PC-3 (cell line): ENCODE measurements around the gene TMEM186. TPM values are rescaled to one million over a fixed set of nuclear protein-coding genes. Genes with fewer than 3 reads are reported as not detected.

ENCODE experiments used
- ATAC-seq: fragments of 200-7000 bp; cut with Tn5 transposase; 2 replicates; pipeline ENCODE4 v1.9.1; 2020; ENCODE audit warnings: mild to moderate bottlenecking, moderate library complexity
- BruUV-seq: library from RNA; stranded (reverse); fragments of 400-500 nt; replicated peaks from 2 replicates; lab custom pipeline; 2021; lab: Mats Ljungman, UMichigan
- CTCF ChIA-PET: fragments of 300-600 bp; sonication (Branson Sonifier 250); formaldehyde crosslinking; loops from one replicate; lab custom pipeline; 2022; ENCODE audit warnings: antibody characterized with exemption; lab: Charles Lee
- POLR2A ChIA-PET: fragments of 300-600 bp; sonication (Branson Sonifier 250); formaldehyde crosslinking; loops from one replicate; lab custom pipeline; 2022; ENCODE audit warnings: antibody characterized with exemption; ENCODE audit not compliant: unreplicated experiment; lab: Charles Lee
- DNase-seq: peaks from one replicate; pipeline ENCODE4 v3.0.0-alpha.2; 2015
- H2AFZ ChIP-seq: fragments of 300-600 bp; sonication (generic); 2 replicates; pipeline ENCODE4 v1.6.0; 2016; ENCODE audit warnings: antibody characterized with exemption, low read length
- H3F3A ChIP-seq: fragments of 300-600 bp; sonication (generic); one replicate; pipeline ENCODE4 v1.6.0; 2017; ENCODE audit warnings: antibody characterized with exemption, low read length, control low read depth, mild to moderate bottlenecking; ENCODE audit not compliant: unreplicated experiment
- H3K27ac ChIP-seq: fragments of 300-600 bp; sonication (generic); 2 replicates; pipeline ENCODE4 v1.5.1; 2016; ENCODE audit warnings: mild to moderate bottlenecking, low read length
- H3K27me3 ChIP-seq: fragments of 300-600 bp; sonication (generic); 2 replicates; pipeline ENCODE4 v1.6.1; 2016; ENCODE audit warnings: low read length, mixed read lengths
- H3K36me3 ChIP-seq: fragments of 300-600 bp; sonication (generic); 2 replicates; pipeline ENCODE4 v1.6.1; 2016; ENCODE audit warnings: low read depth, mixed run types, low read length, mixed read lengths
- H3K4me1 ChIP-seq: fragments of 300-600 bp; sonication (generic); 2 replicates; pipeline ENCODE4 v1.5.1; 2016; ENCODE audit warnings: low read length; ENCODE audit not compliant: insufficient read depth
- H3K4me2 ChIP-seq: fragments of 300-600 bp; sonication (generic); 2 replicates; pipeline ENCODE4 v1.6.0; 2016; ENCODE audit warnings: low read length
- H3K4me3 ChIP-seq: fragments of 300-600 bp; sonication (generic); 2 replicates; pipeline ENCODE4 v1.5.1; 2016; ENCODE audit warnings: mild to moderate bottlenecking, low read length, mixed read lengths
- H3K79me2 ChIP-seq: fragments of 300-600 bp; sonication (generic); 2 replicates; pipeline ENCODE4 v1.6.1; 2017; ENCODE audit warnings: low read length, mixed read lengths
- H3K9ac ChIP-seq: fragments of 300-600 bp; sonication (generic); 2 replicates; pipeline ENCODE4 v1.6.0; 2016; ENCODE audit warnings: mild to moderate bottlenecking, low read length
- H3K9me2 ChIP-seq: fragments of 300-600 bp; sonication (generic); replicated peaks from 2 replicates; pipeline ENCODE4 v1.6.1; 2016; ENCODE audit warnings: mixed run types, low read length, mixed read lengths
- H3K9me3 ChIP-seq: fragments of 300-600 bp; sonication (generic); 2 replicates; pipeline ENCODE4 v1.6.1; 2016; ENCODE audit warnings: low read length, mixed read lengths
- H4K20me1 ChIP-seq: fragments of 300-600 bp; sonication (generic); 2 replicates; pipeline ENCODE4 v1.6.1; 2016; ENCODE audit warnings: low read length, mixed read lengths
- EZH2 ChIP-seq: fragments of 300-600 bp; sonication (generic); IDR thresholded peaks from one replicate; pipeline ENCODE4 v1.6.1; 2017; ENCODE audit warnings: antibody characterized with exemption, mild to moderate bottlenecking, low read length; ENCODE audit not compliant: unreplicated experiment
- EZH2phosphoT487 ChIP-seq: fragments of 300-600 bp; sonication (generic); IDR thresholded peaks from 2 replicates; pipeline ENCODE4 v1.6.1; 2018; ENCODE audit warnings: mild to moderate bottlenecking, antibody characterized with exemption, low read length, borderline replicate concordance
- intact Hi-C: fragments of 100-400 bp; cut with micrococcal nuclease; formaldehyde crosslinking; loops from 2 replicates; pipeline ENCODE4 v1.9.0; 2023
- total RNA-seq: library from RNA; depleted of rRNA; stranded (reverse); fragments of >200 nt; gene quantifications from 2 replicates; pipeline ENCODE4 v1.2.3, GENCODE V29; 2014
- TF ChIP-seq, protein P1 (sequence below): fragments of 300-600 bp; sonication (generic); conservative IDR thresholded peaks from 2 replicates; pipeline ENCODE4 v1.5.1; 2017; ENCODE audit warnings: antibody characterized with exemption, low read depth, mild to moderate bottlenecking, low read length

TMEM186 gene
- total RNA-seq, 1 experiment from 2014 or later: 7.4 TPM

DNA sequence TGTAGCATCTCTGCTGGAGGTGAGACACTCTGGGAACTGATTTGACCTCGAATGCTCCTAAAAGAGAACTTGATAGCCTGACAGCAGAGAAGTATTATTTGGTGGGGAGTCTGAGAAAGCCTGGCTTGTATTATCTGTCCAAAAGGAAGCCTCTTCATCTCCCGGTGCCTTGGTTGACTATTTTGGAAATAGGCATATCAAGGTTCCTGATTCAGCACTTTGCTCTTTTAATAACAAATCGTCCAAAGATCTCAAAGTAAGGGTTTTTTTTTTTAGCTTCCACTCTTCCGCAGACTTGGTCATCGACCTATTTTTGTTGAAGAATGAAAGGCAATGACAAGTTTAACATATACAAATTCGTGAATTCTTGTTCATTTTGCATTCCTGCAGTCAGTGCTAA lies 14.8 kb downstream of the TMEM186 start:
- no TSS peak for BruUV-seq
- Histone ChIP-seq H4K20me1 (no peaks in the 10 kb centered on the region), H3K4me2 (no peak overlapping the region), H3K4me3 (no peak overlapping the region), H3K9me3 (no peaks in the 10 kb centered on the region), H2AFZ (no peak overlapping the region), H3K4me1 (no peaks in the 10 kb centered on the region), H3K9ac (no peak overlapping the region), H3K36me3 (no peaks in the 10 kb centered on the region), H3K27me3 (no peaks in the 10 kb centered on the region), H3K9me2 (no peaks in the 10 kb centered on the region), H3K27ac (no peak overlapping the region), H3F3A (no peaks in the 10 kb centered on the region), H3K79me2 (no peaks in the 10 kb centered on the region)
- intact Hi-C loops: no loop called here
- no peak for TF ChIP-seq EZH2phosphoT487
- TF ChIP-seq, protein P1, sequence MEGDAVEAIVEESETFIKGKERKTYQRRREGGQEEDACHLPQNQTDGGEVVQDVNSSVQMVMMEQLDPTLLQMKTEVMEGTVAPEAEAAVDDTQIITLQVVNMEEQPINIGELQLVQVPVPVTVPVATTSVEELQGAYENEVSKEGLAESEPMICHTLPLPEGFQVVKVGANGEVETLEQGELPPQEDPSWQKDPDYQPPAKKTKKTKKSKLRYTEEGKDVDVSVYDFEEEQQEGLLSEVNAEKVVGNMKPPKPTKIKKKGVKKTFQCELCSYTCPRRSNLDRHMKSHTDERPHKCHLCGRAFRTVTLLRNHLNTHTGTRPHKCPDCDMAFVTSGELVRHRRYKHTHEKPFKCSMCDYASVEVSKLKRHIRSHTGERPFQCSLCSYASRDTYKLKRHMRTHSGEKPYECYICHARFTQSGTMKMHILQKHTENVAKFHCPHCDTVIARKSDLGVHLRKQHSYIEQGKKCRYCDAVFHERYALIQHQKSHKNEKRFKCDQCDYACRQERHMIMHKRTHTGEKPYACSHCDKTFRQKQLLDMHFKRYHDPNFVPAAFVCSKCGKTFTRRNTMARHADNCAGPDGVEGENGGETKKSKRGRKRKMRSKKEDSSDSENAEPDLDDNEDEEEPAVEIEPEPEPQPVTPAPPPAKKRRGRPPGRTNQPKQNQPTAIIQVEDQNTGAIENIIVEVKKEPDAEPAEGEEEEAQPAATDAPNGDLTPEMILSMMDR: no peak
- no peak for TF ChIP-seq EZH2
- POLR2A ChIA-PET: no interaction called here
- DNase-seq: no peak
- no peak for ATAC-seq
- CTCF ChIA-PET: no interaction called here

DNA sequence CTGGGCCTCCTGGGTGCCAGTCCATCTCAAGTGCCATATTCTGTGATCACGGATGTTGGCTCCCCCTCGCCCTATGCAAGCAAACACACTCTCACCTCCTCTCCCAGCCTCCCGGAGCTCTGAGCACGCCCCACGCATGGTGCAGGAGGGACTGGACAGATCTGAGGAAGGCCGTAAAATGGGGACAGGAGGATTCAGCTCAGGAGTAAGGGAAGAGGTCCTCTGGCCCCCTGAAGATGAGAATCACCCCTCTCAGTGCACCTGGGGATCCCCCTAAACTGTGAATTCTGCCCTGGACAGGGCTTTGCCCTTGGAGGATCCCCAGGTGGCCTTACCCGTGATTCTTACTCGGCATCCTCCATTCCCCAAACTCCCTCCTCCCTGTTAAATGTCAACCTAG lies 15.6 kb downstream of the TMEM186 start:
- CTCF ChIA-PET: no interaction called here
- no TSS peak for BruUV-seq
- no peak overlapping the region for H3K27ac ChIP-seq

DNA sequence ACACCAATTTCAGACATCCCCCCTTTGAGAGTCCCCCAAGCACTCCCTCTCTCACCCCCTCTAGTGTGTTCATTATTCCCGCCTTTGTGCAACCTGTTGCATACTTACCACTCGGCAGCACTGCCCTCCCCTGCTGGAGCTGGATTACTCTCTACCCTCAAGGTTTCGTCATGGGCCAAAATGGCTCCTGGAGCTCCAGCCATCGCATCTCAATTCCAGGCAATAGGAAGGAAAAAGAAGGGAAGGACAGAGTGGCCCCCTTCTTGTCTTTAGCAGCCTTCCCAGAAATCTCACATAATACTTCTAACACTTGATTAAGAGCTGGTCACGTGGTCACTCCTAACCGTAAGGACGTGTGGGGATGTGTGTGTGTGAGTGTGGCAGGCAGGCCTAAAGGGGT lies 20.2 kb downstream of the TMEM186 start:
- Histone ChIP-seq H3F3A (no peaks in the 10 kb centered on the region), H4K20me1 (no peaks in the 10 kb centered on the region), H3K4me1 (no peaks in the 10 kb centered on the region), H2AFZ (no peak overlapping the region), H3K27me3 (no peaks in the 10 kb centered on the region), H3K9me3 (no peaks in the 10 kb centered on the region), H3K36me3 (no peaks in the 10 kb centered on the region), H3K4me2 (no peak overlapping the region), H3K4me3 (no peak overlapping the region), H3K79me2 (no peaks in the 10 kb centered on the region), H3K27ac (no peak overlapping the region), H3K9ac (no peak overlapping the region), H3K9me2 (no peaks in the 10 kb centered on the region)
- ATAC-seq: no peak
- no peak for DNase-seq
- BruUV-seq: no TSS peak
- CTCF ChIA-PET: no interaction called here
- TF ChIP-seq EZH2phosphoT487: no peak
- TF ChIP-seq, protein P1: no peak
- no peak for TF ChIP-seq EZH2
- POLR2A ChIA-PET: interaction anchor here (0.6 kb wide), 1 partner anchor 102 kb away, joined by 10 read pairs; no protein-coding TSS in a partner anchor
- intact Hi-C loops: no loop called here

More for the DNA sequence above, 15.6 kb downstream of the TMEM186 start:
- no peaks in the 10 kb centered on the region for H3K9me2 ChIP-seq
- no peaks in the 10 kb centered on the region for H3K4me1 ChIP-seq
- no peaks in the 10 kb centered on the region for H3K36me3 ChIP-seq
- no peaks in the 10 kb centered on the region for H4K20me1 ChIP-seq
- H3K79me2 ChIP-seq: no peaks in the 10 kb centered on the region
- H3K9ac ChIP-seq: no peak overlapping the region
- H2AFZ ChIP-seq: no peak overlapping the region
- no peak overlapping the region for H3K4me2 ChIP-seq
- no peaks in the 10 kb centered on the region for H3F3A ChIP-seq
- TF ChIP-seq EZH2phosphoT487: no peak
- TF ChIP-seq EZH2: no peak
- TF ChIP-seq, protein P1: no peak
- DNase-seq: no peak
- H3K9me3 ChIP-seq: no peaks in the 10 kb centered on the region
- H3K27me3 ChIP-seq: no peaks in the 10 kb centered on the region
- H3K4me3 ChIP-seq: no peak overlapping the region
- intact Hi-C loops: no loop called here
- no peak for ATAC-seq
- POLR2A ChIA-PET: no interaction called here
